Anterior cingulate cortex (tissue), 58 donors: ENCODE data around the gene HEXD.
A peak's percentile ranks its signal among the peaks of the same experiment; 100 is the strongest.

ENCODE experiments used
- DNase-seq, 58 donors: peaks; one replicate each; lab custom pipeline; 2025; lab: John Stamatoyannopoulos, UW

HEXD gene

DNA sequence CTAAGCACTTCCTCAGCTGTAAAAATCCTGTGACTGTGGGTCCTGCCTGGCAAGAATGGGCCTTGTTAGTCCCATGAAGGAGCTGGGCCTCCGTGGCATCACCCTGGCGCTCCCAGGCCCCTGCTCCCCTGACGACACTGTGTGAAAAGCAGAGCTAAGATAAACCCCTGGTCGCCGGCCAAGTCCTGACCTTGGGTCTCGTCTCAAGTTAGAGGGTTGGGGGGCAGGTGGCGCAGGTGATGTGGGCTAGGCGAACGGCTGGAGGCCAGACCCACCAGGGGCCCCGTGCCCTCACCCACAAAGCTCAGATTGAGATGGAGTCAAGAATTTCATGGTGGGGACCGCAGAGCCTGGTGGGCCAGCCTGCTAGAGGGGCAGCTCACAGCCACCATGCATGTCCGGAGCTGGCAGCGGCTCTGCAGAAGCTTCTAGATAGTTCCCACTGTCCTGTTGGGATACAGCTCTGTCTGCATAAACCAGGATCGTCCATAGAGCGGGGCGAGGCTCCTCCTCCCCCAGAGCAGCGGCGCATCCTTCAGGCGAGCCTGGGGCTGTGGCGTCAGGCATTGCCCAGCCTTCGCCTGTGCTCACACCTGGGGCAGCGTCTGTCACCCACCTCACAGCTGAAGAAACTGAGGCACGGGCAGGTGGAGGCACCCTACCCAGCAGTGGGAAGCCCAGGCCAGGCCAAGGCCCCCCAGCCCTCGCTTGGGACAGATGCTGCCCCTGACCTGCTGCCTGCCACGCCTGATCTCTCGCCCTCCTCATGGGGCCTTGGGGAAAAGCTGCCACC lies 20.4 kb downstream of the HEXD start:
- DNase-seq = no peak

DNA sequence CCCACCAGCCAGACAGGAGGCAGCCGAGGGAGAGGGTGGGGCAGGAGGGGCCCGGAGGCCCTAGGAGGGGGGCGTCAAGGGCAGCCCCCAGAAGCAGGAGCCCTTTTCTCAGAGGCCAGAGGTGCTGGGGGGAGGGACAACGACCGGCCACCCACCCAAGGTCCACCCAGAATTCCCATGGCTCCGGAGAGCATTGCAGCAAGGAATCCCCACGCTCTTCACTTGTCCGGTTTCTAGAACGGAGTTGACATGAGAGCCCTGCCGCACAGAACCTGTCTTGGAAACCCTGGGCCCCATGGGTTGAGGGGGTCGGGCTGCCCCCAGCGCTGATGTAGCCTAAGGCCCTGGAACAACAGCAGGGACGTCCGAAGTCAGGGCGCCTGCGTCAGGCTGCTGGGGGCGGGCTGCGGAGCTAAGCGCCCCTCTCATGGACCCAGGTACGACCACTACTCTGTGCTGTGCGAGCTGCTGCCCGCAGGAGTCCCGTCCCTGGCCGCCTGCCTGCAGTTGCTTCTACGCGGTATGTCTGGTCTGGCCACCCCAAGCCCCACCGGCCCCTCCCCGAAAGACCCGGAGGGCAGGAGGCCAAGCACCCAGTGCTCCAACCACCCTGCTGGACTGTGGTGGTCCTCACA lies 21.2 kb downstream of the HEXD start:
- no peak for DNase-seq

DNA sequence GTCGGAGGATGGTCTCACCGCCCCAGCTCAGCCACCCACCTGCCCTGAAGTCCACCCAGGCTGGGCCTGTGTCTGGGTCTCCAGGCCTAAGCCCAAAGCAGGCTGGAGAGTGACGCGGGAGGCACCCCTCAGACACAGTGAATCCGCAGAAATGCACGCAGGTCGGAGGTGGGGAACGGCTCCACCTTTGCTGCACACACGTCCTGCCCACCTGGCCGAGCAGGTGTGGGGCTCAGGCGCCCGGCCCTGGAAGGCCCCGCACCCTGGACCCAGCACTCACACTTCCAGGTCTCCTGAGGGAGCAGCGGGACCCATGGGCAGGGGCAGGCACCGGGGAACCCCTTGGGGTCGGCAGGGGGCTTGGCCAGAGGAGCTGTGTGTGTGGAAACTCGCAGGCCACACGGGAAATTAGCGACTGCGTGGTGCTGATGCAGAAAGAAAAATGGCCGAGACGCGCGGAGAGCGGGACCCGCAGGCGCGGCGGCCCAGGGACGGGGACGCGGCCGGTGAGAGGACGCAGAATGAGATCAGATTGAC lies 21.8 kb downstream of the HEXD start:
- no peak for DNase-seq

DNA sequence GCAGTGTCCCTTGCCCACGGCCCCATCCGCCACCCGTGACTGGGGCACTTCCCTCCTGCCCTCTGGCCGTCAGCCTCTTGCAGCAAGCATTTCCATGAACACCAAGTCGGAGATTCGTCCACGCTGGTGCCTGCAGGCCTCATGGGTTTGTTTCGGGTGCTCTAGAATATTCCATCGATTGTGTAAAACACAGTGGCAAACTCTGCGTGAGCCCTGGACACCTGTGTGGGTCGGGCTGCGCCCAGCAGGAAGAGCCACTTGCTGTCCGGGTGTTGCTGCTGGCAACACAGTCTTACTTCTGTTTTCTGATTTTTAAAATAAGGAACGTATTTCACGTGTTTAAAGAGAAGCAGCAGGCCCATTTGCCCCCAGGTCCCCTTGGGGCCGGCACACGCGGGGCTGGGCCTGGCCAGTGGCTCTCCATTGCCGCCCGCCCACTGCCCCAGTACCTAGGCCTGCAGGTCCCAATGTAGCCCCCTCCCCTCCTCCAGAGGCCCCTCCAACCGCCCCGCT lies 22.4 kb downstream of the HEXD start:
- peak in 2 of 58 donors; percentile 19 to 40 for DNase-seq

DNA sequence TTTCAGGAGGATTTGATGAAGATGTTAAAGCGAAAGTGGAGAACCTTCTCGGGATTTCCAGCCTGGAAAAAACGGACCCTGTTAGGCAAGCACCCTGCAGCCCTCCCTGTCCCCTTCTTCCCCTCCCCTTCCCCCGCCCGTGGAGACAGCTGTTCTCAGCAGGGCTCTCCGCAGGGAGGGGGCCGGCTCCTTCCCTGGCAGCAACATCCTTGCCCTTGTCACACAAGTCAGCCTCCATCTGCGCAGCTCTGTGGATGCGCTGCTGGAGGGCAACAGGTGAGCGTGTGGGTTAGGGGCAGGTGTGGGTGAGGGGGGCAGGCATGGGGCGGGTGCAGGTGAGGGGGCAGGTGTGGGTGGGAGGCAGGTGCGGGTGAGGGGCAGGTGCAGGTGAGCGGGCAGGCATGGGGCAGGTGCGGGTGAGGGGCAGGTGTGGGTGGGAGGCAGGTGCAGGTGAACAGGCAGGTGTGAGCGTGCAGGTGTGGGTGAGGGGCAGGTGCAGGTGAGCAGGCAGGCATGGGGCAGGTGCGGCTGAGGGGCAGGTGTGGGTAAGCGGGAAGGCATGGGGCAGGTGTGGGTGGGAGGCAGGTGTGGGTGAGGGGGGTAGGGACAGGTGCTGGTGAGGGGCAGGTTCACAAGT lies 23.0 kb downstream of the HEXD start:
- DNase-seq = peak in 1 of 58 donors; percentile 12

DNA sequence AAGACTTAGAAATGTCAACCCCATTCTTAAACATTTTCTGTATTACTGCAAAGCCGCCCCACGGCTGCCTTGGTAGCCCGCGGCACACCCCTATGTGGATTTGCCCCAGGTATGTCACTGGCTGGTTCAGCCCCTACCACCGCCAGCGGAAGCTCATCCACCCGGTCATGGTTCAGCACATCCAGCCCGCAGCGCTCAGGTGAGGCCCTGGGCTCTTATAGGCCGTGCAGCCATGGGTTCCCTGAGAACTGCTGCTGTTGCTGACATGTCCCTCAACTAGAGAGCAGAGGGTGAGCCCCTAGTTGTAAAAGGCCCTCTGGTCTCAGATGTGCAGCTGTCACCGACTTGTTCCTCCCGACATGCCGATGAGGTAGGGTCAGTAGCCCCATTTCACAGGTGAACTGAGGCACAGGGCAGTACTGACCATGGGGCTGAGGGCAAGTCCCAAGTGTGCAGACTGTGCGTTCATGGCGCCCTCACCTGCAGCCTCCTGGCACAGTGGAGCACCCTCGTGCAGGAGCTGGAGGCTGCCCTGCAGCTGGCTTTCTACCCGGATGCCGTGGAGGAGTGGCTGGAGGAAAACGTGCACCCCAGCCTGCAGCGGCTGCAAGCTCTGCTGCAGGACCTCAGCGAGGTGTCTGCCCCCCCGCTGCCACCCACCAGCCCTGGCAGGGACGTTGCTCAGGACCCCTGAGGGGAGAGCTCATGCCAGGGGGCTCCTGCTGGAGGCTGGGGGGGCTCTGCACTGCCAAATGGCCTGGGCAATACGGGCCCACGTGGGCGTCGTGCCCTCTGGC lies 23.7 kb downstream of the HEXD start:
- no peak for DNase-seq

DNA sequence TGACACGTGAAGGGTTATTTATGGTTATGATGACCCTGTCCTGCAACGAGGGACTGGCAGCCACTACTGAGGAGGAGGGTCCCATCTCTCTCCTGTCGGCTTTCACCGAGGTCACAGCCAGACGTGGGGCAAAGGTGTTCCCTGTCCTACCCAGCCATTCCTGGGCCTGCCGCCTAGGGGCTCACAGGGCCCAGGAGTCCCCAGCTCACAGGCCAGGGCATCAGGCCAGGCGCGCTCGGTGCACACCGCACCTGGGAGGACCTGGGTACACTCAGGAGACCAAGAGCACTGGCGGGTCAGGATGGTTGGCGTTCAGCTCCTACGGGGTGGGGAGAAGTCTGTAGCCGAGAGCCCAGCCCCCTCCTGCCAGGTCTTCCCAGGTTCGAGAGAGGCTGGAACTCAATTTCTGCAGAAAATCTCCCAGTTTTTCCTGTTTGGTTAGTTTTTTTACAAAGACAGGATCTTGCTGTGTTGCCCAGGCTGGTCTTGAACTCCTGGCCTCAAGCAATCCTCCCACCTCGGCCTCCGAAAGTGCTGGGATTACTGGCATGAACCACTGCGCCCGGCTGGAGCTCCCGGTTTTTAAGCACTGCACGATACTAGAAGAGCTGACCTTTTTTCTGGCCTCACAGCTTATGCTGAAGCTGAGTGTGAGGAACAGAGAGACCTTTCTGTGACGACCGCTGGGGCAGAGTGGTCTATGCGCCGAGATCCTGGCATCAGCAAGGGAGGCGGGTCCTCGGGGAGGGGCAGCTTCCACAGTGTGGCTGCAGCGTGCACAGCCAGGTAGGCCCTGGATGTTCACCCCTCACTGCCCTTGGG lies 24.7 kb downstream of the HEXD start:
- no peak for DNase-seq

DNA sequence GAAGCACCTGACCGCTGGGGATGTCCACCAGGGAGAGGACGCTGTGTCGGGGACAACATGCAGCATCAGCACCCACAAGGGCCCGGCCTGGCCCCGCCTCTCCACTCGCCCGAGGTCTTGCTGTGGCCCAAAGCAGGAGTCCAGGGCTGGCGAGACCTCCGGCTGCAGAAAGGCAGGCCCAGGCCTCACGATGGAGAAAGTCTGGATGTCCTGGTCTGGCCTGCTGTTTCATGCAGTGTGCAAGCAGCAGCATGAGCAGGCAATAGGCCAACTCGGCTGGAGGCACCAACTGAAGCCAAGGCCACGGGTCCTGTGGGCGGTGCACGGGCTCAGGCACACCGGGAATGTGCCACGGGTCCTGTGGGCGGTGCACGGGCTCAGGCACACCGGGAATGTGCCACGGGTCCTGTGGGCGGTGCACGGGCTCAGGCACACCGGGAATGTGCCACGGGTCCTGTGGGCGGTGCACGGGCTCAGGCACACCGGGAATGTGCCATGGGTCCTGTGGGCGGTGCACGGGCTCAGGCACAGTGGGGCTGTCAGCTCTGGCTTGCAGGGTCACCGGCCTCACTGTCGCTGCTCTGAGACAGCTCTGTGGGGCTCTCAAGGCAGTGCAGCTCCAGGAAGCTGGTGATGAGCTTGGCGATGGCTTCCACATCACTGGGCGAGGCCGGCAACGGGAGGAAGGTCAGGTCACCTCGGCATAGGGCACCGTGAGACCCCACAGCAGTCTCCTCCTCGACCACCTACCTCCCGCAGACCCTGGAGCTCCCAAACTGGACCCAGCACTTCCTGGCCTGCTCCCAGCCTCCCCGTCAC lies 25.5 kb downstream of the HEXD start:
- peak in 9 of 58 donors; percentile 20 to 65 (median 38) for DNase-seq

DNA sequence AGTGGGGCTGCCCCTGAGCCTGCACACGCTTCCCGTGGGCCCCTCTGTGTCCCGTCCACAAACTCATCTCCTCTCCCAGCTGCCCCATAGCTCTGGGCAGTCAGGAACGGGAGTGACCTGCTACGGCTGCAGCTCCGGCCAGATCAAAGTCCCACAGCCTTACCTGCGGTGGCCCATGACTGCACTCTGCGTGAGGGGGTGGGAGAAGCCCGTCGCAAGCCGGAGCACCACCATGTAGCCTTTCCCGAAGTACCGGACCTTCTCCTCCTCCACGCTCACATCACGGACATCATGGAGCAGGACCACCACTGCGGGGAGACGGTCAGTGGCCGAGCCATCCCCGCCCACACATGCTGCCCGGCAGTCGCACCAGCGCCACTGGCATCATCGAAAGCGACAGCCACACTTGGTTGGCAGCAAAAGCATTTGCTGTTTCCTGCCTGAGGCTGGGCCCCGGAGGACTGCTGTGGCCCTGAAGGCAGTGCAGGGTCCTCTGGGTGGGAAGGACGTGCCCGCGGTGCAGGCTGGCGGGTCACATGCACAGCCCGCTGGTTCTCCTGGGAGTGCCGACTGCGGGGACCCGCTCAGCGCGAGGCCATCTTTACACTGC lies 26.2 kb downstream of the HEXD start:
- DNase-seq = no peak

DNA sequence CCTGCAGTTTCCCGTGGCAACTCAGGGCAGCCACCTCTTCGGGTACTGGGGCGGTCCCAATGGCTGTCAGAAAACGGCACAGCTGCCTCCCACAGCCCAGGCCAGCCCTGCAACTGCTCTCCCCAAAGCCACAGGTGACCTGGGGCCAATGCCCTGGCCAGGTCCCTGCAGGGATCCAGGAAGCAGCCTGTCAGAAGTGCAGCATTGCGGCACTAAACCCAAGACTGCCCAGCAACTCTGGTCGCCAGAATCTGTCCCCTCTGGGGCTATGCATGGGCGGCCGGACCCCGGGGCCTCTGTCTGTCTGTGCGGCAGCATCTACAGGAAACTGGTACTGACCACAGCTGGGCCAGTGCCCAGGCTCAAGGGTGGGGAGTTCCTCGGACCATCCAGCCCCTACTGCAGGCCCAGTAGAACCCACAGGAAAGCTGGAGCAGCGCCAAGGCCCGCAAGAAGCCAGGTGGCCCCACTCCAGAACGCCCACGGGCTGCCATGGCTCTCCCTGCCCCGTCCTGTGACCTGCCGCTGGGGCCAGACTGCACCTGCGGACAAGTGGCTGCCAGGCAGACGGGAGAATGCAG lies 26.9 kb downstream of the HEXD start:
- peak in 11 of 58 donors; percentile 16 to 62 (median 26) for DNase-seq

DNA sequence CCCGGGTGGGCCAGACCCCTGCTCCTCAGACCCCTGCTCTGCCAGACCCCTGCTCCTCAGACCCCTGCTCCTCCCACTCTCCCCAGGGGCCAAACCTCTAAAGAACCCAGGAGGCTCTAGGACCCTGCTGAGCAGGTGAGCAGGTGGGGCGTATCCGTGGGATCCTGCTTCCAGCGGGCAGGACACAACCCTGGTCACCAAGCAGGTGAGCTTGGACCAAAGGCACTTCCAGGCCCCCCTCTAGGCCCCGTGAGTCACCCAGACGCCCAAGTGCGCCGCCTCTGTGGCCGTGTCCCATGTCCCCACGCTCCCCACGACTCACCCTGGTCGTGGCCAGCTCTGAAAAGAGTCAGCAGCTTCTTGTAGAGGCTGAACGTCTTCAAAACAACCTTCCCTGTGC lies 27.4 kb downstream of the HEXD start:
- no peak for DNase-seq

DNA sequence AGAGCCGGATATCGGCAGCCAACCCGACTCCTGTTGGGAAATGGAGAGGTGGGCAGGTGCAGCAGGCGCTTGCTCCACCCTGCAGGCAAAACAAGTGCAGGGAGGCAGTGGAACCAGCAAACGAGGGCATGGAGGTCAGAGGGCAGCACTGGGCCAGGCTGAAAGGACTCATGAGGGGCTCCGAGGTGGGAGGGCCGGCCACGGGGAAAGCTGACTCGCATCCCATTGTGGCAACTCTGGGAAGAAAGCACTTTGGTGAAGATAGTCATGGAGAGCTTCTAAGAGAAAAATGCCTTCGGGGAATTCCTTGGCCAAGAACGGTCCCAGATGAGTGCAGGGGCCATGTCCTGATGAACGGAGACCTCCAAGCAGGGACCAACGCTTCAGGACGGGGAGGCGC lies 28.0 kb downstream of the HEXD start:
- no peak for DNase-seq

DNA sequence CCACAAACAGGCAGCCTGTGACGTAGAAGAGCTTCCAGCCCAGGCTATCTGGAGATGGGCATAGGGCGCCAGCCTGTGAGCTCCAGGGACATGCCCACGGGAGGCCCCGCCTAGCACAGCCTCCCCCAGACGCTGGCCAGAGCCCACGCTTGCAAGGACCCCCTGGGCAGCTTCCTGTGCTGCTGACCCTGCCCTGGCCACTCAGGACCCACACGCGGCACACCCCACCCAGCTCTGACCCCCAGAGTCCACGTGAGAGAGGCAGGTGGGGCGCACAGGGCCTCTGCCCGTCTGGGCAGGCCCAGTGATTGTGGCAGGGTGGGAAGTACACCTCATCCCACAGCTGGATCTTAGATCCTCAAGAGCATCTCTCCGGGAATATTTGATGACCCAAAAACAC lies 28.5 kb downstream of the HEXD start:
- DNase-seq = no peak

DNA sequence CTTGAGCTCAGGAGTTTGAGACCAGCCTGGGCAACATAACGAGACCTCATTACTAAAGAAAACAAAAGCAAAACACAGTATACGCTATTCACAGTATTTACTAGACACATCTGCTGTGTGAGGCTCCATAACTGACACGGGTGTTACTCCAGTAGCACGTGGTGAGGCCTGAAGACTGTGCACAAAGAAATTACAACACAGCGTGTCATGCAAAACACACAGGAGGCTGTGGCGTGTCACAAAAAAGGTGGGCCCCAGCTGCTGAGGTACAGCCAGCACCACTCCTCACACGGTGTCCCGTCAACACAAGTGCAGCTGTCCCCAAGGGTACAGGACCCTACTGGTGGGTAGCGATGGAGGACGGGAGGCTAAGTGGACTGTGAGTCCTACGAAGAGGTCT lies 29.7 kb downstream of the HEXD start:
- no peak for DNase-seq

DNA sequence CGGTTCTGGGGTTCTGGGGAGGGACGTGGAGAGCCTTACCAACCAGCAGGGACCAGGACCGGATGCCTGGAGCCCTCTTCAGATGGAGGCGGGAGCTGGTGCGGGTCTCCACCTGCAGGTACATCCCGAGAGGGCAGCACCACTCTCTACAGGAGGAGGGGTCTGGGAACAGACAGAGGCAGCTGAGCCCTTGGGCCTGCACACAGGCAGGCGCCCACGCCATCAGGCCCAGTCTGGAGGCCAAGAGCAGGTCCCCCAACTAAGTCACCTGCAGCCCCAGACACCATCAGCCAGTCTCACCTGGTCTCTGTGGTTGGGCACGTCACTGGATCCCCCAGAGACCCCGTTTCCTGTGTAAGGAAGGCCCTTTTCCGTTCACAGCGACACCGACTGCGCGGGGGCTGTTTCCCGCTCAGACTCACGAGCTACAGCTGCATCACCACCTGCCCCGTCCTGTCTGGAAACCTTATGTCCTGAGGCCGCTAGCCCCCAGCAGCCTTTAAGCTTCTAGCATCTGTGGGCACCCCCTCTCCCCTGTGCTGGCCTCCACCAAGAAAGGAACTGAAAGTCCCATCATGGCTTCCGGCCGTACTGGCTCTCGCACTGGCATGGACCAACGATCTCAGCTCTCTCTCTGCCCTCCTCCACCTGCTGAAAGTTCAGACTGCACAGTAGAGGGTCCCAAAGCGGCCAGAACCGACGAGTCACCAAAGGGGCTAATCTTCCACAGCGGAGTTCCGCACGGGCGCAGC lies 31.2 kb downstream of the HEXD start:
- DNase-seq = no peak

DNA sequence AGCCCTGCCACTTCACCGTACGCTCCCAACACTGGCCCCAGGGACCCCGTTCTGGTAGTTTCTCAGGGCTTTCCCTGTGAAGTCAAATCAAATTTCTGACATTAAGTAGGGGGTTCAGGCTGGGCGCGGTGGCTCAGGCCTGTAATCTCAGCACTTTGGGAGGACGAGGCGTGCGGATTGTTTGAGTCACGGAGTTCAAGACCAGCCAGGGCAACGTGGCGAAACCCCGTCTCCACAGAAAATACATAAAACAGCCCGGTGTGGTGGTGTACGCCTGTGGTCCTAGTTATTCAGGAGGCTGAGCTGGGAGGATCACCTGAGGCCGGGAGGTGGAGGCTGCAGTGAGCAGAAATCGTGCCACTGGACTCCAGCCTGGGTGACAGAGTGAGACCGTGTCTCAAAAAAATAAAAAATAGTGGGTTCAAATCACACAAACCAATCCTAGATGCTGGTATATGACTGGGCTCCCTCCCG lies 31.8 kb downstream of the HEXD start:
- no peak for DNase-seq
